ENCODE data around the gene TGFBR3. TPM values are rescaled to one million over a fixed set of nuclear protein-coding genes. Genes with fewer than 3 reads are reported as not detected.

The TGFBR3 gene
- total RNA-seq, 1 experiment from 2014 or later, result 2.1 TPM

- DNase-seq (ENCODE audit: low read depth), result no peak
Observed at GRCh38 chr1:91826649-91827048, 59.3 kb downstream of the TGFBR3 start.

- DNase-seq (ENCODE audit: low read depth), result no peak
Observed at GRCh38 chr1:91826248-91826647, 59.7 kb downstream of the TGFBR3 start.

GRCh38 chr1:91821126-91821868 lies 64.7 kb downstream of the TGFBR3 start:
- no peak for DNase-seq (ENCODE audit: low read depth)

GRCh38 chr1:91819038-91819788 lies 66.7 kb downstream of the TGFBR3 start:
- DNase-seq (ENCODE audit: low read depth), result no peak

GRCh38 chr1:91818713-91818975 lies 67.3 kb downstream of the TGFBR3 start:
- DNase-seq (ENCODE audit: low read depth), result no peak

- no peak for DNase-seq (ENCODE audit: low read depth)
Observed at GRCh38 chr1:91817211-91817905, 68.6 kb downstream of the TGFBR3 start.

- no peak for DNase-seq (ENCODE audit: low read depth)
Observed at GRCh38 chr1:91816031-91816430, 69.9 kb downstream of the TGFBR3 start.

- DNase-seq (ENCODE audit: low read depth), result no peak
Observed at GRCh38 chr1:91814448-91814847, 71.5 kb downstream of the TGFBR3 start.

GRCh38 chr1:91813813-91814212 lies 72.1 kb downstream of the TGFBR3 start:
- DNase-seq (ENCODE audit: low read depth), result no peak

- DNase-seq (ENCODE audit: low read depth), result no peak
Observed at GRCh38 chr1:91811363-91812025, 74.5 kb downstream of the TGFBR3 start.

- DNase-seq (ENCODE audit: low read depth), result peak; percentile 78
Observed at GRCh38 chr1:91809317-91809716, 76.6 kb downstream of the TGFBR3 start.

GRCh38 chr1:91807921-91808620 lies 77.9 kb downstream of the TGFBR3 start:
- no peak for DNase-seq (ENCODE audit: low read depth)

- DNase-seq (ENCODE audit: low read depth), result peak; percentile 47
Observed at GRCh38 chr1:91806769-91807700, 78.9 kb downstream of the TGFBR3 start.

- no peak for DNase-seq (ENCODE audit: low read depth)
Observed at GRCh38 chr1:91806181-91806768, 79.7 kb downstream of the TGFBR3 start.

- DNase-seq (ENCODE audit: low read depth), result no peak
Observed at GRCh38 chr1:91805311-91805801, 80.6 kb downstream of the TGFBR3 start.

GRCh38 chr1:91804546-91805023 lies 81.4 kb downstream of the TGFBR3 start:
- DNase-seq (ENCODE audit: low read depth), result peak; percentile 97

GRCh38 chr1:91803847-91804545 lies 82.0 kb downstream of the TGFBR3 start:
- peak; percentile 55 for DNase-seq (ENCODE audit: low read depth)

GRCh38 chr1:91803123-91803522 lies 82.8 kb downstream of the TGFBR3 start:
- DNase-seq (ENCODE audit: low read depth), result no peak

GRCh38 chr1:91801496-91802115 lies 84.3 kb downstream of the TGFBR3 start:
- DNase-seq (ENCODE audit: low read depth), result no peak
